Osteocyte (in vitro differentiated cells): ENCODE measurements around the gene FGF14. TPM values are rescaled to one million over a fixed set of nuclear protein-coding genes. Genes with fewer than 3 reads are reported as not detected.

ENCODE experiments used
- DNase-seq: peaks from one replicate; pipeline ENCODE4 v3.0.0; 2021; ENCODE audit warnings: mixed read lengths; ENCODE audit not compliant: unreplicated experiment; ENCODE audit errors: extremely low spot score
- H3K27ac Mint-ChIP-seq: one replicate; pipeline ENCODE4 v1.8.0; 2021; ENCODE audit warnings: mild to moderate bottlenecking, mixed read lengths; ENCODE audit not compliant: unreplicated experiment
- H3K27me3 Mint-ChIP-seq: one replicate; pipeline ENCODE4 v1.8.0; 2021; ENCODE audit warnings: mixed read lengths; ENCODE audit not compliant: unreplicated experiment
- H3K36me3 Mint-ChIP-seq: one replicate; pipeline ENCODE4 v1.8.0; 2021; ENCODE audit warnings: mixed read lengths; ENCODE audit not compliant: unreplicated experiment
- H3K4me1 Mint-ChIP-seq: one replicate; pipeline ENCODE4 v1.8.0; 2021; ENCODE audit warnings: mixed read lengths; ENCODE audit not compliant: unreplicated experiment
- H3K4me3 Mint-ChIP-seq: one replicate; pipeline ENCODE4 v1.8.0; 2021; ENCODE audit warnings: mild to moderate bottlenecking, moderate library complexity, mixed read lengths; ENCODE audit not compliant: unreplicated experiment
- H3K9me3 Mint-ChIP-seq: one replicate; pipeline ENCODE4 v1.8.0; 2021; ENCODE audit warnings: mixed read lengths; ENCODE audit not compliant: unreplicated experiment
- total RNA-seq: library from RNA; stranded (reverse); gene quantifications from 2 replicates; pipeline ENCODE4 v1.2.1, GENCODE V29; 2021
- TF ChIP-seq, protein P1 (sequence below): fragments of 200-600 bp; sonication (generic); IDR thresholded peaks from 2 replicates; pipeline ENCODE4 v1.5.0; 2021; ENCODE audit warnings: antibody characterized with exemption, mild to moderate bottlenecking, moderate library complexity

FGF14 gene
- total RNA-seq, 1 donor from 2014 or later: 0.24 TPM

DNA sequence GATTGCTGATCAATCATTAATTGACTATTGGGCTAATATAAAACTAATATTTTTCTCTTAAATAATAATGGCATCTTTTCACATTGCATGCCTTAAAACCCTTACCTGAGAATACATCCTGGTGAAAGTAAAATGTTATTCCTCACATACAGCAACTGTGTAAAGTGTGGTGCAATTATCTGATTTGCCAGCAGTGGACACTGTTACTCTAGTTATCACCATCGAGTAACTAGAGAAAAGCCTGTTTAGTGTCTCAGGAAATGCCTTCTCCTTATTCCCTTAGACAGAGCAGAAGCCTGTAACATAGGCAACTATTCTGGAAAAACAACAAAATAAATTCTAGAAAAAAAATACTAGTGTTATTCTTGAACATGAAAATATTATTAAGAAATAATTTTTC lies 459.8 kb downstream of the FGF14 start:
- no peak for DNase-seq
- Mint-ChIP-seq H3K27me3 (peaks cover 63% of the 10 kb centered on the region), H3K9me3 (no peaks in the 10 kb centered on the region), H3K27ac (no peak overlapping the region), H3K4me3 (no peak overlapping the region), H3K4me1 (no peaks in the 10 kb centered on the region), H3K36me3 (no peaks in the 10 kb centered on the region)
- TF ChIP-seq, protein P1, sequence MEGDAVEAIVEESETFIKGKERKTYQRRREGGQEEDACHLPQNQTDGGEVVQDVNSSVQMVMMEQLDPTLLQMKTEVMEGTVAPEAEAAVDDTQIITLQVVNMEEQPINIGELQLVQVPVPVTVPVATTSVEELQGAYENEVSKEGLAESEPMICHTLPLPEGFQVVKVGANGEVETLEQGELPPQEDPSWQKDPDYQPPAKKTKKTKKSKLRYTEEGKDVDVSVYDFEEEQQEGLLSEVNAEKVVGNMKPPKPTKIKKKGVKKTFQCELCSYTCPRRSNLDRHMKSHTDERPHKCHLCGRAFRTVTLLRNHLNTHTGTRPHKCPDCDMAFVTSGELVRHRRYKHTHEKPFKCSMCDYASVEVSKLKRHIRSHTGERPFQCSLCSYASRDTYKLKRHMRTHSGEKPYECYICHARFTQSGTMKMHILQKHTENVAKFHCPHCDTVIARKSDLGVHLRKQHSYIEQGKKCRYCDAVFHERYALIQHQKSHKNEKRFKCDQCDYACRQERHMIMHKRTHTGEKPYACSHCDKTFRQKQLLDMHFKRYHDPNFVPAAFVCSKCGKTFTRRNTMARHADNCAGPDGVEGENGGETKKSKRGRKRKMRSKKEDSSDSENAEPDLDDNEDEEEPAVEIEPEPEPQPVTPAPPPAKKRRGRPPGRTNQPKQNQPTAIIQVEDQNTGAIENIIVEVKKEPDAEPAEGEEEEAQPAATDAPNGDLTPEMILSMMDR: peak; percentile 70

- H3K36me3 Mint-ChIP-seq: no peaks in the 10 kb centered on the region
- H3K27me3 Mint-ChIP-seq: peaks cover 65% of the 10 kb centered on the region
- no peak overlapping the region for H3K4me3 Mint-ChIP-seq
- no peak for DNase-seq
- no peak overlapping the region for H3K27ac Mint-ChIP-seq
- no peaks in the 10 kb centered on the region for H3K9me3 Mint-ChIP-seq
- no peaks in the 10 kb centered on the region for H3K4me1 Mint-ChIP-seq
- TF ChIP-seq, protein P1: peak; percentile 36
Observed at GRCh38 chr13:101941095-101941783, 460.6 kb downstream of the FGF14 start.

GRCh38 chr13:101939370-101939769 lies 462.5 kb downstream of the FGF14 start:
- TF ChIP-seq, protein P1: no peak
- Mint-ChIP-seq H3K4me3 (no peak overlapping the region), H3K4me1 (no peaks in the 10 kb centered on the region), H3K27ac (no peak overlapping the region), H3K9me3 (no peaks in the 10 kb centered on the region), H3K27me3 (peaks cover 70% of the 10 kb centered on the region), H3K36me3 (no peaks in the 10 kb centered on the region)
- no peak for DNase-seq

DNA sequence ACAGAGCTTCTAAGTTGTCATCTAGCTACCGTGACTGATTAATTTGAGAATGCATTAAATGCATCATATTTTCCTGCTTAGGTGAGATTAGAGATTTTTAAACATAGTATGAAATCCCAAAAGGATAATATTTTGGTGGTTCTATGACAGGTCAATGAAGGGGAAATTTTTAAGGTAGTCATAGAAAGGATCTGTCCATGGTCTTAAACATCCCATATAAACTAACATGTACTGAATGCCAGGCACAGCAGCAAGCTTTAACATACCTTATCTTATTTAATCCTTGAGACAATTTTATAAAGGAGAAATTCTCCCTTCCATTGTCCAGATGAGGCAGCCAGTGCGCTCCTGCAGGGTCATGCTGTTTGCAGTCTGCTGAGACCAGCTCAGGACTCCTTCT lies 466.0 kb downstream of the FGF14 start:
- Mint-ChIP-seq H3K36me3 (no peaks in the 10 kb centered on the region), H3K27me3 (peaks cover 61% of the 10 kb centered on the region), H3K4me3 (no peak overlapping the region), H3K4me1 (peaks cover 5% of the 10 kb centered on the region), H3K27ac (no peak overlapping the region), H3K9me3 (no peaks in the 10 kb centered on the region)
- DNase-seq: no peak
- TF ChIP-seq, protein P1: no peak

- TF ChIP-seq, protein P1: no peak
- Mint-ChIP-seq H3K4me1 (peaks cover 16% of the 10 kb centered on the region), H3K4me3 (no peak overlapping the region), H3K9me3 (no peaks in the 10 kb centered on the region), H3K36me3 (no peaks in the 10 kb centered on the region), H3K27me3 (peaks cover 34% of the 10 kb centered on the region), H3K27ac (peak overlapping the region; percentile 7)
- no peak for DNase-seq
Observed at GRCh38 chr13:101931186-101931585, 470.7 kb downstream of the FGF14 start.
